MM.1S (cell line): ENCODE results near the gene CDYL2.
"Not testable (repeated sequence)": the region's sequence is repeated elsewhere in the genome, so short reads cannot be mapped to it uniquely, and the experiment has no call there.

Experiments used
- DNase-seq: peaks from one replicate; pipeline ENCODE4 v3.0.0-alpha.2; 2015
- H2AFZ ChIP-seq: fragments of 300-600 bp; sonication (generic); 2 replicates; pipeline ENCODE4 v1.6.0; 2016; ENCODE audit warnings: antibody characterized with exemption, low read length
- H3F3A ChIP-seq: fragments of 300-600 bp; sonication (generic); 2 replicates; pipeline ENCODE4 v1.6.1; 2016; ENCODE audit warnings: mild to moderate bottlenecking, antibody characterized with exemption, low read length, moderate library complexity, mixed read lengths; ENCODE audit not compliant: insufficient read depth
- H3K27ac ChIP-seq: fragments of 300-600 bp; sonication (generic); 2 replicates; pipeline ENCODE4 v1.5.1; 2016; ENCODE audit warnings: mild to moderate bottlenecking, low read length
- H3K27me3 ChIP-seq: fragments of 300-600 bp; sonication (generic); replicated peaks from 2 replicates; pipeline ENCODE4 v1.6.0; 2016; ENCODE audit warnings: low read length; ENCODE audit not compliant: insufficient read depth
- H3K36me3 ChIP-seq: fragments of 300-600 bp; sonication (generic); replicated peaks from 2 replicates; pipeline ENCODE4 v1.6.1; 2016; ENCODE audit warnings: mild to moderate bottlenecking, low read length, mixed read lengths; ENCODE audit not compliant: insufficient read depth
- H3K4me1 ChIP-seq: fragments of 300-600 bp; sonication (generic); 2 replicates; pipeline ENCODE4 v1.6.1; 2016; ENCODE audit warnings: low read length, mixed read lengths
- H3K4me2 ChIP-seq: fragments of 300-600 bp; sonication (generic); 2 replicates; pipeline ENCODE4 v1.6.0; 2016; ENCODE audit warnings: low read depth, low read length
- H3K4me3 ChIP-seq: fragments of 300-600 bp; sonication (generic); 2 replicates; pipeline ENCODE4 v1.5.1; 2016; ENCODE audit warnings: low read length, mixed read lengths
- H3K79me2 ChIP-seq: fragments of 300-600 bp; sonication (generic); 2 replicates; pipeline ENCODE4 v1.6.1; 2016; ENCODE audit warnings: mixed run types, low read length, mixed read lengths
- H3K9ac ChIP-seq: fragments of 300-600 bp; sonication (generic); 2 replicates; pipeline ENCODE4 v1.6.1; 2016; ENCODE audit warnings: low read length, mixed read lengths
- H3K9me2 ChIP-seq: fragments of 300-600 bp; sonication (generic); replicated peaks from 2 replicates; pipeline ENCODE4 v1.6.1; 2016; ENCODE audit warnings: mild to moderate bottlenecking, low read length, mixed read lengths; ENCODE audit not compliant: insufficient read depth
- H3K9me3 ChIP-seq: fragments of 300-600 bp; sonication (generic); replicated peaks from 2 replicates; pipeline ENCODE4 v1.6.1; 2016; ENCODE audit warnings: mild to moderate bottlenecking, low read length, mixed read lengths; ENCODE audit not compliant: insufficient read depth
- H4K20me1 ChIP-seq: fragments of 300-600 bp; sonication (generic); 2 replicates; pipeline ENCODE4 v1.6.1; 2016; ENCODE audit warnings: mild to moderate bottlenecking, low read length, moderate library complexity, mixed read lengths; ENCODE audit not compliant: insufficient read depth
- EZH2 ChIP-seq: fragments of 300-600 bp; sonication (generic); optimal IDR thresholded peaks from 2 replicates; pipeline ENCODE3; 2017; ENCODE audit warnings: low read depth, mild to moderate bottlenecking, antibody characterized with exemption, low read length, mixed read lengths
- EZH2phosphoT487 ChIP-seq: fragments of 300-600 bp; sonication (generic); IDR thresholded peaks from 2 replicates; pipeline ENCODE4 v1.6.1; 2018; ENCODE audit warnings: antibody characterized with exemption, low read length
- TF ChIP-seq, protein P1 (sequence below): fragments of 300-600 bp; sonication (generic); IDR thresholded peaks from 2 replicates; pipeline ENCODE4 v1.5.1; 2016; ENCODE audit warnings: antibody characterized with exemption, low read length, mixed read lengths

Gene CDYL2

GRCh38 chr16:80816356-80816755 is 12.0 kb upstream of the CDYL2 start:
- Histone ChIP-seq H3K4me3 (no peak overlapping the region), H3K36me3 (no peaks in the 10 kb centered on the region), H3K9ac (no peak overlapping the region), H3K9me3 (no peaks in the 10 kb centered on the region), H3K4me1 (no peaks in the 10 kb centered on the region), H3K9me2 (no peaks in the 10 kb centered on the region), H3K27ac (no peak overlapping the region), H3K27me3 (no peaks in the 10 kb centered on the region), H3K4me2 (no peak overlapping the region), H2AFZ (no peak overlapping the region), H4K20me1 (no peaks in the 10 kb centered on the region), H3F3A (no peaks in the 10 kb centered on the region), H3K79me2 (no peaks in the 10 kb centered on the region)
- TF ChIP-seq EZH2phosphoT487 (no peak), EZH2 (no peak)
- TF ChIP-seq, protein P1, sequence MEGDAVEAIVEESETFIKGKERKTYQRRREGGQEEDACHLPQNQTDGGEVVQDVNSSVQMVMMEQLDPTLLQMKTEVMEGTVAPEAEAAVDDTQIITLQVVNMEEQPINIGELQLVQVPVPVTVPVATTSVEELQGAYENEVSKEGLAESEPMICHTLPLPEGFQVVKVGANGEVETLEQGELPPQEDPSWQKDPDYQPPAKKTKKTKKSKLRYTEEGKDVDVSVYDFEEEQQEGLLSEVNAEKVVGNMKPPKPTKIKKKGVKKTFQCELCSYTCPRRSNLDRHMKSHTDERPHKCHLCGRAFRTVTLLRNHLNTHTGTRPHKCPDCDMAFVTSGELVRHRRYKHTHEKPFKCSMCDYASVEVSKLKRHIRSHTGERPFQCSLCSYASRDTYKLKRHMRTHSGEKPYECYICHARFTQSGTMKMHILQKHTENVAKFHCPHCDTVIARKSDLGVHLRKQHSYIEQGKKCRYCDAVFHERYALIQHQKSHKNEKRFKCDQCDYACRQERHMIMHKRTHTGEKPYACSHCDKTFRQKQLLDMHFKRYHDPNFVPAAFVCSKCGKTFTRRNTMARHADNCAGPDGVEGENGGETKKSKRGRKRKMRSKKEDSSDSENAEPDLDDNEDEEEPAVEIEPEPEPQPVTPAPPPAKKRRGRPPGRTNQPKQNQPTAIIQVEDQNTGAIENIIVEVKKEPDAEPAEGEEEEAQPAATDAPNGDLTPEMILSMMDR = no peak
- no peak for DNase-seq

- H3K27me3 ChIP-seq = not testable (repeated sequence)
These were observed 10.9 kb upstream of the CDYL2 start for GRCh38 chr16:80815278-80815677.

GRCh38 chr16:80812593-80812992 is 8.2 kb upstream of the CDYL2 start:
- Histone ChIP-seq H3K9me3 (no peaks in the 10 kb centered on the region), H3K27me3 (no peaks in the 10 kb centered on the region), H3K79me2 (no peaks in the 10 kb centered on the region), H3K4me1 (no peaks in the 10 kb centered on the region), H3K9me2 (no peaks in the 10 kb centered on the region), H3F3A (no peaks in the 10 kb centered on the region), H3K27ac (no peak overlapping the region), H4K20me1 (no peaks in the 10 kb centered on the region), H3K4me2 (no peak overlapping the region), H3K4me3 (no peak overlapping the region), H2AFZ (no peak overlapping the region), H3K9ac (no peak overlapping the region), H3K36me3 (no peaks in the 10 kb centered on the region)
- no peak for DNase-seq
- no peak for TF ChIP-seq EZH2phosphoT487
- TF ChIP-seq, protein P1 = no peak
- no peak for TF ChIP-seq EZH2

More at GRCh38 chr16:80815278-80815677, 10.9 kb upstream of the CDYL2 start:
- H3K27ac ChIP-seq, H3K9me3 ChIP-seq, H3K4me2 ChIP-seq, DNase-seq, H3K9ac ChIP-seq, H3K4me1 ChIP-seq, H4K20me1 ChIP-seq, H3K9me2 ChIP-seq, H2AFZ ChIP-seq, H3K79me2 ChIP-seq, H3F3A ChIP-seq, H3K36me3 ChIP-seq, H3K4me3 ChIP-seq: not testable (repeated sequence)

DNA sequence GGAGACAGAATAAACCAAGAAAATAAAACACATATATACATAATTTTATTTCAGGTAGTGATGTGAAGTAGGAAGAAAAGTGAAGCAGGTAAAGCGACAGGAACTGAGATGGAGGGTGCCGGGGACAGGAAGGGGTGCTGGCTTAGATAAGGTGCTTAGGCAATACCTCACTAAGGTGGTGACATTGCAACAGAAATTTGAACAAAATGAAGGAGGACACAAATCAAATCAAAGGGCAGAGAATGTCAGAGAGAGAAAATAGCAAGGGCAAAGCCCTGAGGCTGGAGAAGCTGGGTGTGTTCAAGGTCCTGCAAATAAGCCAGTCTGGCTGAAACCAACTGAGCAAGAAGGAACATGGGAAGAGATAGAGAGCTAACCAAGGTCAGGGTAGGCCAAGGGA is 5.0 kb upstream of the CDYL2 start:
- TF ChIP-seq EZH2phosphoT487 = no peak
- TF ChIP-seq, protein P1 = no peak
- TF ChIP-seq EZH2 = no peak
- Histone ChIP-seq H3K79me2 (no peaks in the 10 kb centered on the region), H3K9ac (no peak overlapping the region), H4K20me1 (no peaks in the 10 kb centered on the region), H3K9me2 (no peaks in the 10 kb centered on the region), H3K36me3 (no peaks in the 10 kb centered on the region), H3K27me3 (no peaks in the 10 kb centered on the region), H3K4me2 (no peak overlapping the region), H2AFZ (no peak overlapping the region), H3K9me3 (no peaks in the 10 kb centered on the region), H3F3A (no peaks in the 10 kb centered on the region), H3K4me3 (no peak overlapping the region), H3K4me1 (no peaks in the 10 kb centered on the region), H3K27ac (no peak overlapping the region)
- no peak for DNase-seq
